GM18517 (cell line): Measurements from ENCODE around the gene CXorf58.
A peak's percentile ranks its signal among the peaks of the same experiment; 100 is the strongest.
"Not testable (repeated sequence)": the region's sequence is repeated elsewhere in the genome, so short reads cannot be mapped to it uniquely, and the experiment has no call there.

Experiments
- ATAC-seq: cut with Tn5 transposase; IDR thresholded peaks from one replicate; pipeline ENCODE4 v1.9.1; 2021; ENCODE audit warnings: mild to moderate bottlenecking, moderate library complexity; ENCODE audit not compliant: unreplicated experiment

Gene CXorf58

GRCh38 chrX:23907498-23908218 is at the start of gene CXorf58, which contains the start of gene APOO:
TSS of gene CXorf58 (plus strand) at chrX:23908006. CDS start at chrX:23910303, 2,297 bp downstream.
TSS of gene APOO (minus strand) at chrX:23907938. CDS start at chrX:23907702, 236 bp downstream.
- ATAC-seq, result peak; percentile 83

DNA sequence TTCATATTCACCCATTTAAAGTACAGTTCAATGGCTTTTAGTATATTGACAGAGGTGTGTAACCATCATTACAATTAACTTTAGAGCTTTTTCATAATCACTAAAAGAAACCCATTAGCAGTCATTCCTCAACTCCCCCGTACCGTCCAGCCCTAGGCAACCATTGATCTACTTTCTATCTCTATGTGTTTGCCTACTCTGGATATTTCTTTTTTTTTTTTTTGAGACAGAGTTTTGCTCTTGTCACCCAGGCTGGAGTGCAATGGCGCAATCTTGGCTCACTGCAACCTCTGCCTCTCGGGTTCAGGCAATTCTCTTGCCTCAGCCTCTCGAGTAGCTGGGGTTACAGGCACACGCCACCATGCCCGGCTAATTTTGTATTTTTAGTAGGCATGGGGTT is 48.6 kb upstream of the CXorf58 start:
- ATAC-seq, result not testable (repeated sequence)

- no peak for ATAC-seq
Observed at GRCh38 chrX:23861215-23861896, 46.5 kb upstream of the CXorf58 start.

DNA sequence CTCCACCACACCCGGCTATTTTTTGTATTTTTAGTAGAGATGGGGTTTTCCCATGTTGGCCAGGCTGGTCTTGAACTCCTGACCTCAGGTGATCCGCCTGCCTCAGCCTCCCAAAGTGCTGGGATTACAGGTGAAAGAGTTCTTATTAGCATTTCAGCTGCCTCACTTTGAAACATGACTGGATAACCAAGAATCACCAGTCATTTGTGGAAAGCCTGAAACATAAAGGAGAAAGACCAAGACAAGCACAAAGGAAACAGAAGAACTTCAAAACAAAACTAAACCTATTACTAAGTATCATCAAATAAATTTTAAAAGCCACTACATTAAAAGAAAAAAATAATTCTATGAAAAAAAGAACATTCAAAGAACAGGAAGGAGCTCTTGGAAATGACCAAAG is 45.9 kb upstream of the CXorf58 start:
- ATAC-seq, result not testable (repeated sequence)

- no peak for ATAC-seq
Observed at GRCh38 chrX:23864742-23865326, 43.0 kb upstream of the CXorf58 start.

DNA sequence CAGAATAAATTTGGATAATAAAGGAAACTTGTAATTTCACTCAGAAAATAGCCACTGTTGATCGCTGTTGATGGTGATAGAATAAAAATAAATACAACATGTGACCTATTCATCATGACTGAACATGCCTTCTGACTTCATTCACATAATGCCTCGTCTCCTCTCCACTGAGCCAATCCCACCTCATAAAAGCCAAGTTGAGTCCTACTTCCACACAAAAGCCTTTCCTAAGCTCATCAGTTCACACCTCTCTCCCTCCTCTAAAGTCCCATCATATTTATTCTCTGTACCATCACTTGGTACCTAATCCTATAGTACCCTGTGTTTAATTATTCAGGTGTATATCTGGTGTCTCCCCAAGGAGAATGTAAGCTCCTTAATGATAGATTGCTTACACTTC is 37.8 kb upstream of the CXorf58 start:
- no peak for ATAC-seq

DNA sequence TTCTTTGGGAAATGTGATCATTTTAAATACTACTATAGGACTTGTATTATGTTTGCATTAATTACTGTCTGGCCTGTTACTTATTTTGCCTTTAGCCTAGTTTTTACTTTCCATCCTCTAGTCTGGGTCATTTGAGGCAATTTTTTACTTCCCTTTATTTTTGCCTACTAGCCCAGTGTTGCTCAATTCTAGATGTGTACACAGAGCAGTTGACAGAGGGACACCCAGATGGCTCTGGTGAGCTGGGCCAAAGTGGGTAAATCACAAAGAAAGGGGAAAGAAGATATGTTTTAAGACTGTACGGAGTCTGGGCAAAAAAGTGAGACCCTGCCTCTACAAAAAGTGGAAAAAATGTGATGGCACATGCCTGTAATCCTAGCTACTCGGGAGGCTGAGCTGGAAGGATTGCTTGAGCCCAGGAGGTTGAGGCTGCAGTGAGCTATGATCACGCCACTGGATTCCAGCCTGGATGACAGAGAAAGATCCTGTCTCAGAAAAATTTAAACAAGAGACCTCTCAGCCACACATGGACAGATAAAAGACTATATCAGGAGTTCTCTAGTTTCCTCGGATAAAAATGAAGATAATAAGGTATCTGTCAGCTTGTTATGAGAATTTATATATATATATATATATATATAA is 35.8 kb upstream of the CXorf58 start:
- no peak for ATAC-seq

DNA sequence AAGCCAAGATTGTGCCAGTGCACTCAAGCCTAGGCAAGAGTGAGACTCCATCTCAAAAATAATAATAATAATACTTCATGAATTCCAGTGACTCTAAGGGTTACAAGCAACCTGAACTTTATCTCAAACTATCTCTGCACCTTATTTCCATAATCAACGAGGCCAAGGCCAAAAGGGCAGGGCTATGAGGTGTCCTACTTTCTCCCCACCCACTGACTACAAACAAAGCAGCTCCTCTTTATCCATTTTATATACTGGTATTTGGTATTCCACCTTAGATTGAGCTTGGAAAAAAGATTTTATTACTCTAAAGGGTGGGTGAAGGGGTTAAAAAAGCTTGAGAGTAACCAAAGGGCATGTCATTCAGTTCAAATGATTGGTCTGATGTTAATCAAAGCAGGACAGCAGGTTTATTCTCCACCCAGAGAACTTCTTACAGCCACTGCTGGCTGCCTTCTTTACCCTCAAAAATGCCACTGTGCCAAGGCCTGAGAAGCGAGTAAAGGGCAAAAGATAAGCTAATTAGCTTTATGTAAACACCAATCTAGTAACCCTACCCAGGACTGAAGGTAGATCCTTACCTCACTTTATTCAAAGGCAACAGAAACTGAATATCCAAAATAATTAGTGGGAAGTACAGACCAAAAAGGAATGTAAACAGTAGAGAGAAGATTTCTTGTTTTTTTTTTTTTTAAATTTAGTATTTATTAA is 28.3 kb upstream of the CXorf58 start:
- ATAC-seq, result no peak

GRCh38 chrX:23883737-23884354 is 24.0 kb upstream of the CXorf58 start:
- no peak for ATAC-seq

- no peak for ATAC-seq
Observed at GRCh38 chrX:23884427-23885024, 23.3 kb upstream of the CXorf58 start.

DNA sequence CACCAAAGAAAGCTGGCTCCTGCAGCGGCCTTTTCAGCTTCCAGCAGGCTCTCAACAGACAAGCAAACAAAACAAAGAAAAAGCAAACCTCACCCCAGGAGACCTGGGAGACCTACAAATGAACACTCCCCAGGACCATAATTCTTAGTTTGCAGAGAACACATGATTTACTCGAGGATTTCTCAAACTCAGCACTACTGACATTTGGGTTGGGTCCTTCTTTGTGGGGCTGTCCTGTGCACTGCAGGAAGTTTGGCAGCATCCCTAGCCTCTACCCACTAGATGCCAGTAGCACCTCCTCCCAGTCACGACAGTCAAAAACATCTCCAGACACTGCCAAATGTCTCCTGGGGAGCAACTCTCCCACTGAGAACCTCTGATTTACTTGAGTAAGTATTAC is 22.0 kb upstream of the CXorf58 start:
- ATAC-seq, result no peak

DNA sequence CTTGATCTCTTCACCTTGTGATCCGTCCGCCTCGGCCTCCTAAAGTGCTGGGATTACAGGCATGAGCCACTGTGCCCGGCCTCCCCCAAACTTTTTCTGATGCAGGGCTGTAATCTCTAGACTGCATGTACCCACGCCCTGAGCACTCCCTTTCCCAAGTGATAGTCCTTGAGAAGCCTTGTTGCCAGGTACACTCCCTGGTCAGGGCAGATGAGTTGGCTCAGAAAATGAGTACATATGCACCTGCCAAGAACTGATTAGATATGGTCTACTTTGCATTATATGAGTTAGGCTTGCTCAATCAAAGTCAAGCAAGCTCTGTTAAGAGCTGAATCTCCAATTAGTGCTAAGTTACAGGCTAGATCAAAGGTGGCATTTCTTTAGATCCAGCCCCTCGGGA is 20.4 kb upstream of the CXorf58 start:
- ATAC-seq, result no peak

- ATAC-seq, result no peak
Observed at GRCh38 chrX:23887918-23888317, 19.9 kb upstream of the CXorf58 start.

GRCh38 chrX:23888887-23889501 is 18.8 kb upstream of the CXorf58 start:
- ATAC-seq, result no peak

DNA sequence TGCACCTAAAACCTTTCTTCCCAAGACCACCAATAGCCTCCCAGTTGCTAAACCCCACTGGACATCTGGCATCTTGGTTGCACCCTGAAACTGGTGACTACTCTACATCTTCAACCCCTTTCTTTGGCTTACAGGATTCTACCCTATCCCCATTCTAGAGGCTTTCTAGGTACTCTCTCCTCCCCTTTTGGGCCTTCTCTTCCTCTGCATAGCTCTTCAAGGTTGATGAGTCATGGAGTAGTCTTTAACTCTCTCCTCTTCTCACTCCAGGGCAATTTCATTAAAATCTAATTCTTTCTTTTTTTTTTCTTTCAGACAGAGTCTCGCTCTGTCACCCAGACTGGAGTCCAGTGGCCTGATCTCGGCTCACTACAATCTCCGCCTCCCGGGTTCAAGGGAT is 16.9 kb upstream of the CXorf58 start:
- no peak for ATAC-seq

DNA sequence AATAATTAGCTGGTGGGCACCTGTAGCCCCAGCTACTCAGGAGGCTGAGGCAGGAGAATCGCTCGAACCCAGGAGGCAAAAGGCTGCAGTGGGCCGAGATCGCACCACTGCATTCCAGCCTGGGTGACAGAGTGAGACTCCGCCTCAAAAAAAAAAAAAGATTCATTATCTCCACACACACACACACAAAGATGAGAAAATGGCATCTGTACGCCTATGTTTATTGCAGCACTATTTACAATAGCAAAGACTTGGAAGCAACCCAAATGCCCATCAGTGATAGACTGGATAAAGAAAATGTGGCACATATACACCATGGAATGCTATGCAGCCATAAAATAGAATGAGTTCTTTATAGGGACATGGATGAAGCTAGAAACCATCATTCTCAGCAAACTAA is 12.8 kb upstream of the CXorf58 start:
- ATAC-seq, result not testable (repeated sequence)

DNA sequence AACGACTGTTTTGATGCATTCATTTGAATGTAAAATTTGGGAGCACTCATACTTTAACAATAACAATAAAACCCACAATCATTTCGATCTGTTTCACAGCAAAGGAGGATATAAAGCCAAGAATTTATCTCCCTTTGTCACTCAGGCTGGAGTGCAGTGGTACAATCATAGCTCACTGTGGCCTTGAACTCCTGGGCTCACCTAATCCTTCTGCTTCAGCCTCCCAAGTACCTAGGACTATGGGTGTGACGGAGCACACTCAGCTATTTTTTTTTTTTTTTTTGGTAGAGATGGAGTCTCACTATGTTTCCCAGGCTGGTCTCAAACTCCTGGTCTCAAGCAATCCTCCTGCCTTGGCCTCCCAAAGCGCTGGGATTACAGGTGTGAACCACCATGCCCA is 11.3 kb upstream of the CXorf58 start:
- not testable (repeated sequence) for ATAC-seq

- no peak for ATAC-seq
Observed at GRCh38 chrX:23896981-23897380, 10.8 kb upstream of the CXorf58 start.

DNA sequence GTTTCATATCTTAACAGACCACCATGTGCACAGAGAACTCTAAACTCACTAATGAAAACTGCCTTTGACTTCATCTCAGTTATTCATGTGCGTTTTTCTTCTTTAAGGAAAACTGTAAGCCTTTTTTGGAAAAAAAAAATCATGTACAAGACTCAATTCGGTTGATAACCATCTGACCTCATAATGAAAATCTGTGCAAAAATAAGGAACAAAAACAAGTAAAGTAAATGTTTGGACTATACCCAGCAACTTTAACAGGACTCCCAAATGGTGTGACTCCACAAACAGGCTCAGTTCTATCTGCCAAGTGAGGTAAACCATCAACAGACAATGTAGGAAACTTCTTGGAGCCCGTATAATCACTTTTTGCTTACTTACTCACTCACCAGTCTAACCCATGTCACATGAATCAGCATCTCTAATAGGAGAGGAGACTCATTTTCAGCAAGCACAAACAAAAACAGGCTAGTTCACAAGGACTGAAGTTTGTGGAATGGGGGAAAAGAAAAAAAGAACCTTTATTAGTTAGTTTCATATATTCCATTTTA is 9.3 kb upstream of the CXorf58 start:
- no peak for ATAC-seq
